GM21423 (cell line): ENCODE results near the gene SLC26A1.
"Not testable (repeated sequence)": the region's sequence is repeated elsewhere in the genome, so short reads cannot be mapped to it uniquely, and the experiment has no call there.

Source experiments
- ATAC-seq: cut with Tn5 transposase; IDR thresholded peaks from one replicate; pipeline ENCODE4 v1.9.1; 2021; ENCODE audit warnings: mild to moderate bottlenecking, moderate library complexity; ENCODE audit not compliant: unreplicated experiment

The SLC26A1 gene

DNA sequence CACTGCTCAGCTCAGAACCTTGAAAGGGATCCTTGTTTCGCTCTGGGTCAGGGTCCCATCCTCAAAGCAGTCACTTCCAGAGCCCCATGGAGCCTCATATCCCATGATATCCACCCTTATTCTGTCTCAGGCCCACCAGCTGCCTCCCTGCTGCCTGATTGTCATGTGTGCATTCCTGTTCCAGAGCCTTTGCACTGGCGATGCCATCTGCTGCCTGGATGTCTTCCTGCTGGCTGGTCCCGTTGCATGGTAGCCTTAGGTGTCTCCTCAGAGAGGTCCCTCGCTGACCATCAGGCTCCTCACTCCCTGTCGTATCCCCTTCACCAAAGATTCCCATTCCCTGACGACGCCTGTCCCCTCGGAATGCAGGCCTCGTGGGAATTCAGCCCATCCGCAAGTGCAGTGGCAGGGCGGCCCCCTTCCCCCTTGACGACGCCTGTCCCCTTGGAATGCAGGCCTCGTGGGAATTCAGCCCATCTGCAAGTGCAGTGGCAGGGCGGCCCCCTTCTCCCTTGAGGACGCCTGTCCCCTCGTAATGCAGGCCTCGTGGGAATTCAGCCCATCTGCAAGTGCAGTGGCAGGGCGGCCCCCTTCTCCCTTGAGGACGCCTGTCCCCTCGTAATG lies 6.1 kb upstream of the SLC26A1 start:
- ATAC-seq = not testable (repeated sequence)

- no peak for ATAC-seq
Measured at GRCh38 chr4:998096-998691, 5.0 kb upstream of the SLC26A1 start.

- no peak for ATAC-seq
Measured at GRCh38 chr4:997375-998071, 4.3 kb upstream of the SLC26A1 start.

DNA sequence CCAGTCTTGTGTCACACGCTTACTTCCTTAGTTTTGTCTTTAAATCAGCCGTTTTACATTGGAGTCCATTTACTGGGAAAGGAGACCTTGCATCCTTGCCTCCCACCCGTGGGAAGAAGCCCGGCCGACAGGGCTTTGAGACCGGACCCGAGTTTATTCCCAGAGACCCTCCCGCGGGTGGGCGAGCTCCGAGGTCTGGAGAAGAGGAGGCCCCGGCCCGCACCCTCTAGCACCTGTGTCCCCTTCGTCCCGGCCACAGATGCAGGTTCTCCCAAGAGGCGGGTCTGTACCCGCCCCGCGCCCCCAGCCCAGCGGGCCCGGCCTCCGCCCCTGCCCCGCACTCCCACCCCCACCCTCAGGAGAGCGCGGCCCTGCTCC lies 3.8 kb upstream of the SLC26A1 start:
- ATAC-seq = no peak

DNA sequence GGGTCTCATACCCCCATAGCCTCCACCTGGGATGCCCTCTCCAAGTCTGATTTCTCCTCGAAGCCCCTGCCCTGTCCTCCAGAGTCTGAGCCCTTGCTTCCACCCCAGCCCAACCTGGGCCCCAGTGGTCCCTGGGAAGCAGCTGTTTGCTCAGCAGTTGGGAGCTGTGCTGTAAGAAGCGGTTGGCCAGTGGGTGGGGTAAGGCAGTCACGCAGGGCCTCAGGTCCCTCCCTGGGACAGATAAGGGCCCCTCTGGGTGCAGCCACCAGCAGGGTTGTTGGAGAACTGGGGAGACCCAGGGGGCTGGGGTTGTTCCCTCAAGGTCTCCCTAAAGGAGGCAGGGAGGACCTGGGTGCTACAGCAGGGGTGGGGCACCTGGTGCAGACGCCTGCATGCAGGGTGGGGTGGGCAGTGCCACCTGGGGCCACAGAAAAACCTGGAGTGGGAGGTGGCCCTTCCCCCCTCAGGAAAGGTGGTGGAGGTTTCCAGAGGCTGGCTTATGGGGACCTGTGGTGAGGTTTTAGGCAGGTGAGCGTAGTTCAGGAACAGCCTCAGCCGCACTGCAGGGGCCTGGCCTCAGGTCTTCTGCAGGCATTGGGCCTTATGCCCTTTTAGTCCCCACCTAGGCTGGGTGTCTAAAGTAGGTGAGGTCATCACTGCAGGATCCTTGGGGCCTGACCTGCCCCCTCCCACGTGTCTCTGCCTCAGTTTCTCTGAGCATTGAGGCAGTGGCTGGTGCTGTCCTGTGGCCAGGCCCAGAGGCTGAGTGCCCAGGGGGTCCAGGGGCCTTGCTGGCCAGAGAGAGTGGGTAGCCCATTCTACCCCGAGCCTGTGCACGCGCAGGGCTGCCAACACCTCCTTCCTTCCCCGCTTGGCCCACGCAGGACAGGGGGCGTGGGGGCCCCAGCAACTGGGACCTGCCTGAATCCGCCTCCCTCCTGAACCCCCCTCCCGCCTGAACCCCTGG lies 3.1 kb upstream of the SLC26A1 start:
- ATAC-seq = no peak

- no peak for ATAC-seq
Measured at GRCh38 chr4:995311-996026, 2.3 kb upstream of the SLC26A1 start.

DNA sequence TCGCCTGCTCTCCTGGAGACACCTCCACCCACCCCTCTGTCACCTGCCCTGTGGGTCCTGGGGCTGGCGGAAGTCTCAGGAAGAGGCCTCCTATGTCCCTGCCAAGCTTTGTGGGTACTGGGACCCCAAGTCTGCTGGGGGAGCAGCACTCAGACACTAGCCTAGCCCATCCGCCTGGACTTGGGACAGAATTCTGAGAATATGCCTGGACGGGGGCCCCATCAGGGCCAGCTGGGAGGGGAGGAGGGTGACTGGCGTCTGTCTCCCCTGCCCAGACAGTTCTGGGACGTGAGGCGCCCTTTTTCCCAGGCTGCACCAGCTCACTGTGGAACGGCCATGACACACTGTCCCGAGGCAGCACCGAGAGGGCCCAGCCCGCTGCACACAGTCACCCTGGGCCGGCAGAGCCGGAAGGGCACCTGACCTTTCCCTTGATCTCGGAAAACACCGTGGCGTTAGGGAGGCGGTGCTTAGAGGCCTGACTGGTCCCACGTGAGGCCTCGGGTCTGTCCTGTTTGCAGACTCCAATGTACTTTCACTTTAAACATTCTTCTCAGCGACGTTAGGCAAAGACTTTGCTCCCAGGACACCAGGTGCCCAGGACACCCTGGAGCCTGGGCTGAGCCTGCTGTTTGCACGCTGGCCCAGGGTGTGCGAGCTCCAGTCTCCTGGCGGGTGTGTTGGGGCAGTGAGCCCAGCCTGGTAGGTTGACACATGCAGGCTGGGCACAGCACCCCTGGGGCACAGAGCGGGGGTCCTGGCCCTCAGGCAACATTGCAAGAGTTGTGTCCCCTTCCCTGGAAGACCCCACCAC lies 700 bp downstream of the SLC26A1 start:
- no peak for ATAC-seq

DNA sequence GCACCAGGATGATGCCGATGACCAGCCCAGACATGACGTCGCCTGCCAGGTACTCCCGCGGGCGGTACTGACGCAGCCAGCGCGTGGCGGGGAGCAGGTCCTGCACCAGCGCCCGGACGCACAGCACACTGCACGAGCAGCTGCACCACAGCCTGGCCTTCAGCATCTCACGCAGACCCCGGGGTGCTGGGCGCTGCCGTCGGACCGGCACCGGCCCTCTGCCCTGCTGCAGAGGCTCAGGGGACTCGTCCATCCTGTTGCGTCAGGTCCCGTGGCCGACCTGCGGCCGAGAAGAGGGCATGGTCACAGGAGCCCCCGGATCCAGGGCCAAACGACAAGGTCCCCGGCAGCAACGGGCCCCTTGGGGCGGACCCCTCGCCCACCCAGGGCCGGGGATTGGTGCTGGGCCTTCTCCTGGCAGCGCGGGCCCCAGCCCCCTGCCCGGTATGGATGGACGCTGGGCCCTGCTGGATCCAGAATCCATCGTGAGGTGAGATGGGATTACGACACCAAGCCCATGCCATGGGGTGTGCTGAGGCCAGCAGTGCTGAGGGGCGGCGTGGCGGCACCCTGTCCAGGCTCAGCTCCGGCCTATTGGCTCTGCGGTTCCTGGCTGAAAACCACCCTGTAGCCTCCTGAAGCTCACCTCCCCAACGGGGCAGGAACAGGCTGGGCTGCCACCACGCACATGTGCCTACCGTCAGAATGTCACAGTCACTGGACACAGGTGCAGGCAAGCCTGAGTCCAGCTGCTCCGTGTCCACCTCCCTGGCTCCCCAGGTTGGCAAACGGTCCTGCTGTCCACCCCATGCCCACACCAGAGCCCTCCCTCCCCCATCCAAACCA lies 1.5 kb downstream of the SLC26A1 start:
- no peak for ATAC-seq

GRCh38 chr4:990746-991367 lies 2.3 kb downstream of the SLC26A1 start:
- ATAC-seq = no peak

GRCh38 chr4:989722-990471 lies 3.3 kb downstream of the SLC26A1 start:
- no peak for ATAC-seq

DNA sequence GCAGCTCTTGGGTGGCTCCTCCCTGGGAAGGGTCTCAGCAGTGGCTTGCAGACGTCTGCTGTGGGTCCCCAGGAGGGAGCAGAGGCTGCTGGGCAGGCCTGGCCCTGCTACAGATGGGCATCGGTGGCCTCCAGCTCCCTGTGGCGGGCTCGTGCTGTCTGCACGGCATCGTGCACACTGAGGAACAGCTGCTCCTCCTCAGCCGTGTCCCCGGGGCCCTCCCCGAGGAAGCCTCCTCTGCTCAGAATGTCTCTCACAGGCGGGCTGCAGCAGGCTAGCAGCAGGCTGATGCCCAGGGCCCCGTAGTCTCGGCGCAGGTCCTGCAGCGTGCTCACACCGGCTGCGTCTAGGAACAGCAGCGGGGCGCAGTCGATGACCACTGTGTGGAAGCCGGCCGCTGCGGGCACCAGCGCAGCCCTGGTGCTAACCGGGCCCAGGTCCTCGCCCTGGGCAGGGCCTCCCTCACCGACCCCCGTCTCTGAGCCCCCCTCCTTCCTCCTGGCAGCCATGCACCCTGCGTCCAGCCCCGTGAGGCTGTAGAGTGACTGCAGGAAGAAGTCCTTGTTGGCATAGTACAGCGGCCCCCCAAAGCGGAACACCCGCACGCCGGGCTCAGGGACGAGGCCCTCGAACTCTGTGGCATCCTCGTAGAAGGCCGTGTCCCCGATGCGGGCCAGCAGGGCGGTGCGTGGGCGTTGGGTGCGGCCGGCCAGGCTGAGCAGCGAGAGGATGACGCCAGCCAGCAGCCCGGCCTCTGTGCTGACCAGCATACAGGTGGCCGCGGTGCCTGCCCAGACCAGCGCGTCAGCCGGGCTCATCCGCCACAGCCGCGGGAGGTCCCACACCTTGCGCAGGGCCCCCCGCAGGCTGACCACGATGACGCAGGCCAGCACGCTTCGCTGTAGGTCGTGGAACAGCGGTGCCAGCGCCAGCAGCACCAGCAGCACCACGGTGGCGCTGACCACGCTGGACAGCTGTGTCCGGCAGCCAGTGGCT lies 4.2 kb downstream of the SLC26A1 start:
- no peak for ATAC-seq

- no peak for ATAC-seq
Measured at GRCh38 chr4:987624-988513, 5.3 kb downstream of the SLC26A1 start.

- peak; percentile 68 for ATAC-seq
Measured at GRCh38 chr4:986879-987623, 6.2 kb downstream of the SLC26A1 start, which contains the start of gene IDUA. Gene IDUA, plus strand, starts transcription at chr4:987044. Its CDS starts 41 bp downstream, at chr4:987085.

DNA sequence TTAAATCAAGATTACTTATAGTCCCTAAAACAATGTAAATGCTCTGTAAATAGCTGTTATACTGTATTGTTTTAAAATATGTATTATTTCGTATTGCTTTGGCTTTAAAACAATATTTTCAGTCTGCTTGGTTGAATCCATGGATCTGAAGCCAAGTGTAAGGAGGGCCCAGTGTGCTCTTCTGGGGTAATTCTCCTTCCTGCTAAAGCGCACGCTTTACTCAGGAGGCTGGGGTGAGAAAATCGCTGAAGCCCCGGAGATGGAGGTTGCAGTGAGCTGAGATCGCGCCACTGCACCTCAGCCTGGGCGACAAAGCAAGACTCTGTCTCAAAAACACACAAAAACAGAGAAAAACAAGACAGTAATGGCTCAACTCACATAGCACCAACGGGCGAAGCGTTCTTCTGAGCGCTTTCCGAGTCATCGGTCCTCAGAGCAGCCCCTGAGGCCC lies 6.8 kb downstream of the SLC26A1 start:
- no peak for ATAC-seq
